GM19438 (cell line): ENCODE measurements around the gene PIK3R1.

Experiments used
- ATAC-seq: cut with Tn5 transposase; IDR thresholded peaks from one replicate; pipeline ENCODE4 v1.9.1; 2021; ENCODE audit warnings: low read depth; ENCODE audit not compliant: unreplicated experiment

The PIK3R1 gene

DNA sequence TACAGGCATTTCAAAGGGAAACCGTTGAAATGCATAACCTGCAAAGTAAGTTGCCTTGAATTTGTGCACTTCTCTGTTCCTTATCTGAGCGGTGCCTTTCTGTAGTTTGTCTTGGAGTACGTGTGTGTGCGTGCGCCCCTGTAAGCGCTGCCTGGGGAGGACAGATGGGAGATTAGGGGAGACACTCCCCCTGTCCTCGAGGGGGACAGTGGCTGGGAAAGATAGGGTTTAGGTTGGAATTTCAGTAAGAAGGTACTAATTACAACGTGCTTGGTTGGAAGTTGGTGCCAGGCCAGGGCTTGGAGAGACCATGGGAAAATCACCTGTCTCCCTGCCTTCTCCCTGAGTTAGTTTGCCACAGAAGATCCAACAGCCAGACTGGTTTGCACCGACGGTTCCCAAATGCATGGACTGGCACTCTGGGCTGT, 73.2 kb downstream of the PIK3R1 start:
- ATAC-seq: peak; percentile 8

DNA sequence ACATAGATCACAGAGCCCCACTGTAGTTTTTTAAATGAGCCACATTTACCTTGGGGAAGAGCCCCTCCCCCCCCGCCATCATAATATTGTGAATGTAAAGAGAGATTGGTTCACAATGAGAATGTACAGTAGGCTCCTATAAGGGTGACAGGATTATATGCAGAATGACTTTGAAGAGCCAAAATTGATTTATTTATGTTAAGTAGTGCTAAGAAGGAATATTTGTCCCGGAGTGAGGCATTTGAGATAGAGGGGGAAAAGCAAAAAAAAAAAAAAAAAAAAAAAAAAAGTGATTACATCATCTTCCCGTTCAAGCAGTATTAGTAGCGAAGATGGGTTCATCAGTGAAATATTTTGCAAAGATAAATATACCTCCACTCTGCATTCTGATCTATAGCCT, 73.9 kb downstream of the PIK3R1 start:
- ATAC-seq: no peak

DNA sequence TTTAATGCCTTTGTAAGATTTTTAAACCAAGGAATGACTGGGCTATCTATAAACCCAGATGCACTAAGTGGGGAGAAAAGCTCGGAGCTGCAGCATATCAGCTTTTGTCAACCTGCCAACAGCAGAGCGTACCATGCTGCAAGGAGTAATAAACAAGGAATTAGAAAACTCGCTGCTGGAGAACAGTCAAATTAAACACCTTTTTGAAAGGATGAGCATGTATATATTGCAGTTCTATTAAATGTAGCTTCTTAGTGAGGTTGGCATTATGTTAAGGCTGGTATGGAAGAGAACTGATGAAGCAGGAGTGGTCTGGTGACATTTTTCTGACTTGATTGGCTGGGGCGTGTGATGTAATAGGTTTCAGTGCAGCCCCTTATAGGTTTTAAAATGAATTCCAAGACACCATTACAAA, 74.7 kb downstream of the PIK3R1 start:
- no peak for ATAC-seq

GRCh38 chr5:68290847-68291246, 75.3 kb downstream of the PIK3R1 start:
- ATAC-seq: no peak

GRCh38 chr5:68292316-68292715, 76.8 kb downstream of the PIK3R1 start:
- ATAC-seq: no peak

GRCh38 chr5:68295772-68296171, 80.2 kb downstream of the PIK3R1 start:
- no peak for ATAC-seq

- ATAC-seq: no peak
Observed at GRCh38 chr5:68296895-68297294, 81.3 kb downstream of the PIK3R1 start.

DNA sequence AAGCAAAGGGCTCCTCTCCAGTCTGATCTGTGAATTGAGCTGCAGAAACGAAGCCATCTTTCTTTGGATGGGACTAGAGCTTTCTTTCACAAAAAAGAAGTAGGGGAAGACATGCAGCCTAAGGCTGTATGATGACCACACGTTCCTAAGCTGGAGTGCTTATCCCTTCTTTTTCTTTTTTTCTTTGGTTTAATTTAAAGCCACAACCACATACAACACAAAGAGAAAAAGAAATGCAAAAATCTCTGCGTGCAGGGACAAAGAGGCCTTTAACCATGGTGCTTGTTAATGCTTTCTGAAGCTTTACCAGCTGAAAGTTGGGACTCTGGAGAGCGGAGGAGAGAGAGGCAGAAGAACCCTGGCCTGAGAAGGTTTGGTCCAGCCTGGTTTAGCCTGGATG, 82.1 kb downstream of the PIK3R1 start:
- no peak for ATAC-seq

DNA sequence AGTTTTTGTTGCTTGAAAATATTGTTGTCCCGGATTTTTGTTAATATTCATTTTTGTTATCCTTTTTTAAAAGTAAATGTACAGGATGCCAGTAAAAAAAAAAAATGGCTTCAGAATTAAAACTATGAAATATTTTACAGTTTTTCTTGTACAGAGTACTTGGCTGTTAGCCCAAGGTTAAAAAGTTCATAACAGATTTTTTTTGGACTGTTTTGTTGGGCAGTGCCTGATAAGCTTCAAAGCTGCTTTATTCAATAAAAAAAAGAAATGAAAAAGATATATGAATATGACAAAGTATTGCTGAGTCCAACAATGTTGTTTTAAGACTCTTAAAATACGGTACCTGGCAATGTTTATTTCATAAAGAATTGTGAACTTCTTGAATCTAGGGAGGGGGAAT, 82.9 kb downstream of the PIK3R1 start:
- no peak for ATAC-seq

- no peak for ATAC-seq
Observed at GRCh38 chr5:68299105-68299504, 83.5 kb downstream of the PIK3R1 start.

DNA sequence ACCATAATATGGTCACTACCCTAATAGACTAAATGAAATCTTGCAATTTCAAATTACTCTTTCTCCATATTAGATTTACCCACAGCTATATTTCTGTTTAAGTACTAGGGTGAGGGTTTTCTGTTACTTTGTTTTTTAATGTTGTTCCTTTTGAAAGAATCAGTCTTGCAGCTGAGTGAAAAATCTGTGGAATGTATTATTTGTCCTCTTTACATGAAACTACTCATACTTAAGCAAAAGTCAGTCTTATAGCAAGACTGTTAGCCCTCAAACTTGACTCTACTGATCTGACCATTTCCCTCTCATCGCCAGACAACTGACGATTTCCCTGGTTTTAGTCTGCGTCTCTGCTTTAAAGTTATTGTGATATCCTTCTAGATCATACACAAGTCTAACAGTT, 84.0 kb downstream of the PIK3R1 start:
- ATAC-seq: no peak

GRCh38 chr5:68303038-68303738, 87.6 kb downstream of the PIK3R1 start:
- peak; percentile 52 for ATAC-seq

GRCh38 chr5:68303754-68304420, 88.3 kb downstream of the PIK3R1 start:
- ATAC-seq: peak; percentile 9

DNA sequence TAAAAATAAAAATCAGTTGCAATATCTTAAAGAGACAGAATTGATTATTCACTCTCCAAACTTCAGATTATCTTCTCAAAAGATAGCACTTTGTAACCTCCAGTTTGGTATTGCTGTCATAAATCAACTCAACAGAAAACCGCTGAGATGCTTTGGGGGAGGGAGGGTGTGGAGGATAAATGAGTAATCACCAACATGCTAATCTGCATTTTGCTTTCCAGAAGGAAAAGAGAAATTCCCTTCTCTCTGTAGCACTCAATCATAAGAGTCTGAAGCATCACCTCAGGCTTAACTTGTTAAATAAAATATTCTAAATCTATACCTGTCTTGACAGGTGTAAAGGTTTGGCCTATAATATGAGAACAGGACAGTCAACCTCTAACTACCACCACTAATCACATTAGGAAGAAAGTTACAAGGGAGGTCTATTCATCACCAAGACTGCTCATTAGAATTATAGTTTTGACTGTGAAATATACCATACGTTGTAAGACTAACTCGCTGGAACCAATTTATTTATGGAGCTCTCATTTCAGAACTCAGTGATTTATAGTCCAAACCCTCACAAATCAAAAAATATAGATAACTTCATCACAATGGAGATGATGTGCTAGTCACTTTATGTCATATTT, 89.0 kb downstream of the PIK3R1 start:
- no peak for ATAC-seq

DNA sequence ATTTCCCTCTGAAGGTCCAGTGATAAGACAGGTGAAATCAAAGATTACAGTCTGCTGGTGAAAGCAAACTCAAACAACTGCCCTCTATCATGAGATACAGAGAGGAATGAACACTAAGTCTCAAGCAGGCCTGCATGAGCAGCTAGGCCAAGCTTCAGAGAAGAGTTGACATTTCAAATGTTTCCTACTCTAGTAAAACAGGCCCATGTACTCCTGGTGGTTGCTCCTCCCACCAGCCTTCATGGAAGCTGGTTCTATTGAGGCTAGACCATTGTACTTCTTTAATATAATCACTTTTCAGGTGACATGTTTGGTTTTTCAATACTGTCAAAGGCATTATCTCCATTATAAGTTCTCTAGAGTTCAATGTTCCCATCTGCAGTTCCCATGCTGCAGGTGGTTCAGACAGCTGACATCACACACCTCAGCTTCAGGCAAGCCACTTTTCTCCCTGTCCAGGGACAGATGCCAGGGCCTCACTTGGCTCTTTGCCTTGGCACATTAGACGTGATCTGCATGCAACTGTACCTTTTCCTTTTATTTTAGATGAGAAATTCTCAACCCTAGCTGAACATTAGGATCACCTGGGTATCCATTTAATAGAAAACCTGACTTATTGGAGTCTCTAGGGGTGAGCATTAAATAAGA, 89.8 kb downstream of the PIK3R1 start:
- no peak for ATAC-seq

GRCh38 chr5:68306361-68307014, 90.9 kb downstream of the PIK3R1 start:
- no peak for ATAC-seq

DNA sequence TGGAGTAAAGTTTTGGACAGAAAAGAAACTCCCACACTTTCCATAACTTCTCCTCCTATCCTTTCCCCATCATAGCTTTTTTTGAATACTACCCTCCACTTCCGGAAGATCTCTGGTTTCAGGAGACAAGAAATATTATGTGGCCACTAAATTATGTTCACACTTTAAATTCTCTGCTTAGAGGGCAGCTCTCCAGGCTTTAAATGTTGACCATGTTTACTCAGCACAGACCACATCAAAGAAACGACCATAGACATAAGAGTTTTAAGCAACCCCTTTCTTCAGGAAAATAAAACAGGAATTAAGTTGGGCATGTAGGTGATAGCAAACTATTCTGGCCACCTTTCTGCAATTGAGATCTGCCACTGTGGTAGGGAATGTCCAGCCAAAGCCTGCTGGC, 97.8 kb downstream of the PIK3R1 start:
- no peak for ATAC-seq

- ATAC-seq: no peak
Observed at GRCh38 chr5:68314465-68314864, 98.9 kb downstream of the PIK3R1 start.

DNA sequence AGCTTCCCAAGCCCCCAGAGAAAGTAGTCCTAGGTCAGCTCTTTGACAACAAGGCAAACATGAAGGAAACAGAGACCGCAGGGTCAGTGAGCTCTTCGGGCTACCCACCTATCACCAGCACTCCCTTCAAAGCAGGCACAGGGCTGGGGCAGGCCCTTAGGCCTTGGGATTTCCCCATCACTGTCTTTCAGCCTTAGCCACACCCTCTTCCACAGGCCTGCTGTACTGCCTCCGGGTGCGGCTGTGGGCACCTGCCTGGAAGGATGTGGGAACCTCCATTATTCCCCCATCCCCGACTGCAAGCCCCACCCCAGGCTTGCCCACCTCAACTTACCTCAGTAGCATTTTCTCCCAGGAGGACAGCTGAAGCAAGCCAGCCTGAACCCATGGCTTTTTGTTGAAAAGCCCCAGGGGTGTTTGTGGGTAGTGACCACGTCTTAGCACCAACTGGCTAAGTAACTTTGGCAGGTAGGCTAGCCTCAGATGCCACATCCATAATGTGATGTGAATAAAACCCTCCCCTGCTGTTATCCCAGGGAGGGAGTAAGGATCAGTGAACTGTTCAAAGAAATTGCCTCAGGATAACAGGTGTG, 100.2 kb downstream of the PIK3R1 start:
- ATAC-seq: peak; percentile 96

- no peak for ATAC-seq
Observed at GRCh38 chr5:68316469-68316868, 100.9 kb downstream of the PIK3R1 start.
